Stimulated activated CD4-positive, alpha-beta T cell treated with anti-CD3 and anti-CD28 coated beads, Interleukin-12 subunit alpha, Interleukin-12 subunit beta, amount 100 ng/mL, for 48 hours (primary cell): ENCODE data around the gene SMPD2.

Experiments
- DNase-seq, 3 donors: peaks; one replicate each; pipeline ENCODE4 v3.0.0-alpha.2; 2020; ENCODE audit warnings: low read depth in 2 of 3, low spot score in 1 of 3

Gene SMPD2

GRCh38 chr6:109446541-109446940, 6.0 kb downstream of the SMPD2 start:
- DNase-seq: no peak

GRCh38 chr6:109447087-109447486, 6.6 kb downstream of the SMPD2 start:
- DNase-seq: no peak

- no peak for DNase-seq
Measured at GRCh38 chr6:109447878-109448555, 7.5 kb downstream of the SMPD2 start.

- no peak for DNase-seq
Measured at GRCh38 chr6:109448615-109449014, 8.1 kb downstream of the SMPD2 start.

GRCh38 chr6:109449064-109449794, 8.7 kb downstream of the SMPD2 start:
- no peak for DNase-seq

GRCh38 chr6:109449795-109450673, 9.5 kb downstream of the SMPD2 start:
- no peak for DNase-seq

- DNase-seq: no peak
Measured at GRCh38 chr6:109450801-109451200, 10.3 kb downstream of the SMPD2 start.

- DNase-seq: no peak
Measured at GRCh38 chr6:109451376-109451775, 10.9 kb downstream of the SMPD2 start.

- no peak for DNase-seq
Measured at GRCh38 chr6:109452181-109452580, 11.7 kb downstream of the SMPD2 start.

- no peak for DNase-seq
Measured at GRCh38 chr6:109453156-109453555, 12.6 kb downstream of the SMPD2 start.

- no peak for DNase-seq
Measured at GRCh38 chr6:109453594-109454495, 13.3 kb downstream of the SMPD2 start.

- peak; percentile 41 to 47 (median 44) for DNase-seq
Measured at GRCh38 chr6:109454496-109455436, 14.2 kb downstream of the SMPD2 start.

- DNase-seq: peak in 2 of 3 donors; percentile 30 to 43
Measured at GRCh38 chr6:109455437-109456110, 15.1 kb downstream of the SMPD2 start, which contains the start of gene MICAL1. TSS of gene MICAL1 (minus strand) at chr6:109455772. CDS start at chr6:109454196, 1,576 bp downstream.

GRCh38 chr6:109456111-109456583, 15.6 kb downstream of the SMPD2 start:
- no peak for DNase-seq

- no peak for DNase-seq
Measured at GRCh38 chr6:109456710-109457561, 16.4 kb downstream of the SMPD2 start.

- DNase-seq: no peak
Measured at GRCh38 chr6:109457562-109457996, 17.1 kb downstream of the SMPD2 start.

GRCh38 chr6:109458774-109459531, 18.4 kb downstream of the SMPD2 start:
- peak in 1 of 3 donors; percentile 43 for DNase-seq
